Measurements from ENCODE around the gene MRPS31. TPM values are rescaled to one million over a fixed set of nuclear protein-coding genes. Genes with fewer than 3 reads are reported as not detected.
"Not testable (repeated sequence)": the region's sequence is repeated elsewhere in the genome, so short reads cannot be mapped to it uniquely, and the experiment has no call there.

MRPS31 gene
- total RNA-seq, 2 experiments from 2014 or later, result 27.0 to 60.2 TPM

DNA sequence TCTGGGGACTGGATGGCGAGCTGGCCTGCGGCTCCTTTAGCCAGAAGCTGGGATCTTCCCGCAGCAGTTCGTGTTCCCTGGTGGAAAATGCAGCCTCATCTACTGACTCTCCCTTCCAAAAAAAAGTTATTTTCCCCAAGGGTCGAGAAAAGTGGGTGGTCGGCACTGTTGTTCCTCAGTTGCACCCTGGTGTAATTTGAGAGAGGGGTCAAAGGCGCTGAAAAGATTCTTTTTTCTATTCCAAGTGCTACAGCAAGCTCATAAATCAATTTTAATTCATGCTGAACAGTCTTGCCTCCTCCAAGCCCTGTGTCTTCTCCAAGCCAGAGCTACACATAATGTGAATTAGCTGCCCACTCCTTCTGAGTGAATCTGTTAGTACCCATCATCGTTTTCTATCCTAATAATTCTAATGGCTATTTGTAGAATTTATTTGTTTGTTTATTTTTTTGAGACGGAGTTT is 19.2 kb upstream of the MRPS31 start:
- H2AFZ ChIP-seq (ENCODE audit: low read length), result peak overlapping the region; percentile 44; the same call in 1 of the 2 replicates
- no peaks in the 10 kb centered on the region for H3K9me2 ChIP-seq (ENCODE audit: insufficient read depth, low read length)
- CTCF ChIA-PET (ENCODE audit: unreplicated experiment), result no interaction called here
- peaks cover 46% of the 10 kb centered on the region for H3K4me1 ChIP-seq (ENCODE audit: insufficient read depth, low read length, poor library complexity, severe bottlenecking)
- H3K9me3 ChIP-seq (ENCODE audit: low read length), result no peaks in the 10 kb centered on the region
- peak; percentile 35 for DNase-seq (ENCODE audit: low spot score)
- no peaks in the 10 kb centered on the region for H4K20me1 ChIP-seq (ENCODE audit: insufficient read depth, low read length)
- peaks cover 37% of the 10 kb centered on the region; the same call in 1 of the 2 replicates for H3K79me2 ChIP-seq (ENCODE audit: insufficient read depth, low read depth, low read length)
- H3K27ac ChIP-seq (ENCODE audit: low read depth, low read length, poor library complexity, severe bottlenecking), result peak overlapping the region; percentile 92
- TF ChIP-seq EZH2phosphoT487 (IDR thresholded peaks at IDR 0.05; ENCODE audit: borderline replicate concordance, low read depth, low read length), result no peak
- TF ChIP-seq, protein P1, sequence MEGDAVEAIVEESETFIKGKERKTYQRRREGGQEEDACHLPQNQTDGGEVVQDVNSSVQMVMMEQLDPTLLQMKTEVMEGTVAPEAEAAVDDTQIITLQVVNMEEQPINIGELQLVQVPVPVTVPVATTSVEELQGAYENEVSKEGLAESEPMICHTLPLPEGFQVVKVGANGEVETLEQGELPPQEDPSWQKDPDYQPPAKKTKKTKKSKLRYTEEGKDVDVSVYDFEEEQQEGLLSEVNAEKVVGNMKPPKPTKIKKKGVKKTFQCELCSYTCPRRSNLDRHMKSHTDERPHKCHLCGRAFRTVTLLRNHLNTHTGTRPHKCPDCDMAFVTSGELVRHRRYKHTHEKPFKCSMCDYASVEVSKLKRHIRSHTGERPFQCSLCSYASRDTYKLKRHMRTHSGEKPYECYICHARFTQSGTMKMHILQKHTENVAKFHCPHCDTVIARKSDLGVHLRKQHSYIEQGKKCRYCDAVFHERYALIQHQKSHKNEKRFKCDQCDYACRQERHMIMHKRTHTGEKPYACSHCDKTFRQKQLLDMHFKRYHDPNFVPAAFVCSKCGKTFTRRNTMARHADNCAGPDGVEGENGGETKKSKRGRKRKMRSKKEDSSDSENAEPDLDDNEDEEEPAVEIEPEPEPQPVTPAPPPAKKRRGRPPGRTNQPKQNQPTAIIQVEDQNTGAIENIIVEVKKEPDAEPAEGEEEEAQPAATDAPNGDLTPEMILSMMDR (conservative IDR thresholded peaks at IDR 0.05; ENCODE audit: low read length), result no peak
- POLR2A ChIA-PET, result interaction anchor here (0.5 to 2.0 kb wide), 7 partner anchors 20 to 338 kb away, joined by 3 to 8 read pairs (median 3); partner anchors contain the start of gene MRPS31
- intact Hi-C loops (cut with micrococcal nuclease; ENCODE audit: unreplicated experiment), result loop anchor here (1.0 to 5.0 kb wide), 4 partner anchors 131 to 712 kb away; partner anchors contain the start of gene WBP4
- peak overlapping the region; percentile 84 for H3K4me2 ChIP-seq (ENCODE audit: low read length)
- H3K36me3 ChIP-seq (ENCODE audit: insufficient read depth, low read length), result peaks cover 20% of the 10 kb centered on the region
- BruUV-seq (replicated peaks), result no TSS peak
- peak overlapping the region; percentile 72 for H3K4me3 ChIP-seq (ENCODE audit: low read depth, low read length, poor library complexity, severe bottlenecking)

DNA sequence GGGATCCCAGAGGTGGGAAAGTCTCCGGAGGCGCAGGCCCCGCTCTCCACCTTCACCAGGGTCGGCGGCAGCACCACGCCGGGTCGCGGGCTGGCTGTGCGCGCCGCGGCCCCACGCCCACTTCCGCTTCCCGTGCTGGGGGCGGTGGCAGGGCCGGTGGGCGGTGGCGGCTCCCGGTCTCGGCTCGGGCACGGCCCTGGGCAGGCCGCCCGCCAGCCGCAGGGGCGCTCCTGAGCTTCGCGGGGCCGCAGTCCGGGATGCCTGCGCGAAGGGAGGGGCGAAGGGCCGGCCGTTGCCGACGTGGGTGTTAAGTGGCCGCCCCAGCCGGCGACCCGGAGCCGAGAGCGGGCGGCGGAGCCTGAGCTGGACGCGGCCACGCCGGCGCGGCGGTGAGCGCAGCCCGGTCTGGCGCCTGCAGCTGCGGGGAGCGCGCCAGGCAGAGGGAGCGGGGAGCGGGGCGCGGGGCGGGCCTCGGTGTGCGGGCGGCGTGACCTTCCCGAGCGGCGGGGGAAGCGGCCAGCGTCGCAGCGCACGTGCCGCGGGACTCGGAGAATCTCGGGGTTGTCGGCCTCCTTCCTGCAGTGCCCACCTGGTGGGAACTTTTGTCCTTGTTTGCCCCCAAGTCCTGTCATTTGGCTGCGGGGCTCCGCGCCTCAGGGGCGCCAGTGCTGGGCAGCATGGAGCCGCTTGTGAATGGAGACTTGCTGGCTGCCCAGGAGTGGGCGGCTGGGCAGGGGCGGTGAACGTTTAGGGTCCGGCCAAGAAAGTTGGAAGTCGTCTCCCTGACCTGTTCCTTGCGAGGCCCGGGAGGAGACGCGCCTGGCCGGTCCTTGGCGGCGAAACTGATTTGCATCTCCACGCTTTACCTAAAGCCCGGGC is 18.5 kb upstream of the MRPS31 start, which contains the start of gene SLC25A15:
SLC25A15 (plus strand) TSS at position 337 of the 879 bp plus-strand sequence. CDS start 3,616 bp downstream, outside the sequence.
- ChIA-PET CTCF (ENCODE audit: unreplicated experiment) (interaction anchor here (0.5 kb wide), 1 partner anchor 23 kb away, joined by 3 read pairs; no protein-coding TSS in a partner anchor), POLR2A (interaction anchor here (0.5 to 2.0 kb wide), 14 partner anchors 9 to 1749 kb away, joined by 3 to 8 read pairs (median 3); partner anchors contain the start of gene MRPS31)
- Histone ChIP-seq H4K20me1 (ENCODE audit: insufficient read depth, low read length) (no peaks in the 10 kb centered on the region), H3K4me2 (ENCODE audit: low read length) (peak within 1 kb of the TSS; percentile 84), H3K36me3 (ENCODE audit: insufficient read depth, low read length) (peaks cover 14% of the 10 kb centered on the region), H2AFZ (ENCODE audit: low read length) (peak within 1 kb of the TSS; percentile 44), H3K27ac (ENCODE audit: low read depth, low read length, poor library complexity, severe bottlenecking) (peak within 1 kb of the TSS; percentile 92), H3K79me2 (ENCODE audit: insufficient read depth, low read depth, low read length) (peaks cover 37% of the 10 kb centered on the region; the same call in 1 of the 2 replicates), H3K4me1 (ENCODE audit: insufficient read depth, low read length, poor library complexity, severe bottlenecking) (peaks cover 46% of the 10 kb centered on the region), H3K9me2 (ENCODE audit: insufficient read depth, low read length) (no peaks in the 10 kb centered on the region), H3K9me3 (ENCODE audit: low read length) (no peaks in the 10 kb centered on the region), H3K4me3 (ENCODE audit: low read depth, low read length, poor library complexity, severe bottlenecking) (peak within 1 kb of the TSS; percentile 72)
- DNase-seq (ENCODE audit: low spot score), result peak; percentile 89
- intact Hi-C loops (cut with micrococcal nuclease; ENCODE audit: unreplicated experiment), result loop anchor here (1.0 to 5.0 kb wide), 4 partner anchors 132 to 713 kb away; partner anchors contain the start of gene WBP4
- BruUV-seq (replicated peaks), result no TSS peak
- TF ChIP-seq, protein P1 (conservative IDR thresholded peaks at IDR 0.05; ENCODE audit: low read length), result peak; percentile 47
- no peak for TF ChIP-seq EZH2phosphoT487 (IDR thresholded peaks at IDR 0.05; ENCODE audit: borderline replicate concordance, low read depth, low read length)

DNA sequence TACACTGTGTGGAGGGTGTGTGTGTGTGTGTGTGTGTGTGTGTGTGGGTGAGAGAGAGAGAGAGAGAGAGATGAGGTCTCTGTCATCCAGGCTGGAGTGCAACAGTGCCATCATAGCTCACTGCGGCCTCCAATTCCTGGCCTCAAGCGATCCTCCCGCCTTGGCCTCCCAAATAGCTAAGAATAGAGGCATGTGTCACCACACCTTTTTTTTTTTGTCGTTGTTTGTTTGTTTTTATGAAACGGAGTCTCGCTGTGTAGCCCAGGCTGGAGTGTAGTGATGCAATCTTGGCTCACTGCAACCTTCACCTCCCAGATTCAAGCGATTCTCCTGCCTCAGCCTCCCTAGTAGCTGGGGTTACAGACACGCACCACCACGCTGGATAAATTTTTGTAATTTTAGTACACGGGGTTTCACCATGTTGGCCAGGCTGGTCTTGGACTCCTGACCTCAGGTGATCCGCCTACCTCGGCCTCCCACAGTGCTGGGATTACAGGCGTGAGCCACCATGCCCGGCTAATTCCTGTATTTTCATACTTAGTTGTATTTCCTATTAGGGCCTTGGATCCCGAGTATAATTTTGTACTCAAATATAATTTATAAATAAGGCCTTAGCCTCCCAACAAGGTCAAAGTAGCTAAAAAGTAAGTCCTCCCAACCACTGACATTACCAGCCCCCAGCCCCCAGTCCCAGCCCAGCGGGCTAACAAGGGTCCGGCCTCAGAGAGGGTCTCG is 17.7 kb upstream of the MRPS31 start:
- ChIA-PET CTCF (ENCODE audit: unreplicated experiment) (interaction anchor here (0.5 to 1.1 kb wide), 4 partner anchors 24 to 266 kb away, joined by 3 to 4 read pairs (median 3); no protein-coding TSS in a partner anchor), POLR2A (interaction anchor here (0.5 to 2.4 kb wide), 16 partner anchors 9 to 1749 kb away, joined by 3 to 9 read pairs (median 3); no protein-coding TSS in a partner anchor)
- TSS peak; percentile 85 for BruUV-seq (replicated peaks)
- H3K27ac ChIP-seq (ENCODE audit: low read depth, low read length, poor library complexity, severe bottlenecking), result peak overlapping the region; percentile 92
- H3K79me2 ChIP-seq (ENCODE audit: insufficient read depth, low read depth, low read length), result peaks cover 37% of the 10 kb centered on the region; the same call in 1 of the 2 replicates
- H4K20me1 ChIP-seq (ENCODE audit: insufficient read depth, low read length); H3K36me3 ChIP-seq (ENCODE audit: insufficient read depth, low read length); intact Hi-C loops (cut with micrococcal nuclease; ENCODE audit: unreplicated experiment); H3K9me2 ChIP-seq (ENCODE audit: insufficient read depth, low read length); H3K9me3 ChIP-seq (ENCODE audit: low read length); DNase-seq (ENCODE audit: low spot score): not testable (repeated sequence)
- peaks cover 44% of the 10 kb centered on the region for H3K4me1 ChIP-seq (ENCODE audit: insufficient read depth, low read length, poor library complexity, severe bottlenecking)
- peak overlapping the region; percentile 72 for H3K4me3 ChIP-seq (ENCODE audit: low read depth, low read length, poor library complexity, severe bottlenecking)
- peak overlapping the region; percentile 84 for H3K4me2 ChIP-seq (ENCODE audit: low read length)
- peak overlapping the region; percentile 44 for H2AFZ ChIP-seq (ENCODE audit: low read length)

All from OCI-LY7 (cell line).